Hepatic stellate cell (primary cell): ENCODE measurements around the gene TMEM44.
"Not testable (repeated sequence)": the region's sequence is repeated elsewhere in the genome, so short reads cannot be mapped to it uniquely, and the experiment has no call there.

Experiments used
- DNase-seq: peaks from one replicate; pipeline ENCODE4 v3.0.0; 2011; ENCODE audit warnings: low spot score

Gene TMEM44

DNA sequence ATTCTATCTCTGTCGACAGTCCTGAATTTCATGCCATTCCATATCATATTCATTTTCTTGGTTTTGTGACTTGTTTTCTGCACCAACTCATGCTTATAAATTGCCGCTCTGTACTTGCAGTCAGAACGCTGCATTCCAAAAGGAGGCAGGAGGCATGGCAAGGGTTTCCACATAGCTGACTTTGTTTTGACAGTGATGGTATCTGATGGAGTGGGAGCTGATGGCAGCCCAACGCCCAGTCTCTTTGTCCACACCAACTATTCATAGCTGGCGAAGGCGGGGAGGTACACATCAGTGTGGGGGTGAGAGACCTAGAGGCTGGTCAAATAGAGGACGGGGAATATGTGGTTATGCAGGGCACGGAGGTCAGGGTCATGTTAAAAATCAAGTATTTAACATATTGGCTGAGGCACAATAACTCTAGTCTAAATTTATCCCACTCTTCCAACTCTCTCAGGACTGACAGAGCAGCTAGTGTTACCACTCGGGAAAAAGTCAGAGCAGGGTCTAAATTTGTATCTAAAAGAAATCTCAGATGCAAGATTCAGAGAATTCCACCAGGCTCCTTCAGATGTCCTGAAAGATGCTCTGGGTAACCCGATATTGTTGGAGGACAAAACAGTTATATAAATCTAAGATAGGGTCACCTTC, 78.6 kb downstream of the TMEM44 start:
- DNase-seq = no peak

GRCh38 chr3:194552327-194552949, 80.8 kb downstream of the TMEM44 start:
- no peak for DNase-seq

GRCh38 chr3:194549853-194550252, 83.4 kb downstream of the TMEM44 start:
- no peak for DNase-seq

GRCh38 chr3:194548346-194549321, 84.6 kb downstream of the TMEM44 start:
- no peak for DNase-seq

GRCh38 chr3:194547042-194547441, 86.2 kb downstream of the TMEM44 start:
- no peak for DNase-seq

DNA sequence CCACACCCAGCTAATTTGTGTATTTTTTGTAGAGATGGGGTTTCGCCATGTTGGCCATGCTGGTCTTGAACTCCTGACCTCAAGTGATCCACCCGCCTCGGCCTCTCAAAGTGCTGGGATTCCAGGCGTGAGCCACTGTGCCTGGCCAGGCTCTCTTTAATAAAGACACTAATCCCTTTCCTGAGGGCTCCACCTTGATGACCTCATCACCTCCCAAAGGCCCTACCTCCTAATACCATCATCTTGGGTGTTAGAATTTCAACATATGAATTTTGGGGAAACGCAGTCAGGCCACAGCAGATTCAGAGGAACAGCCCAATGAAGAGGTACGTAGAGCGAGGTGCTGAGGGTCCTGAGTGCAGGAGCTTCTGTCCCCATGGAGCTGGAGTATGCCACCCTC, 87.7 kb downstream of the TMEM44 start:
- DNase-seq = not testable (repeated sequence)

DNA sequence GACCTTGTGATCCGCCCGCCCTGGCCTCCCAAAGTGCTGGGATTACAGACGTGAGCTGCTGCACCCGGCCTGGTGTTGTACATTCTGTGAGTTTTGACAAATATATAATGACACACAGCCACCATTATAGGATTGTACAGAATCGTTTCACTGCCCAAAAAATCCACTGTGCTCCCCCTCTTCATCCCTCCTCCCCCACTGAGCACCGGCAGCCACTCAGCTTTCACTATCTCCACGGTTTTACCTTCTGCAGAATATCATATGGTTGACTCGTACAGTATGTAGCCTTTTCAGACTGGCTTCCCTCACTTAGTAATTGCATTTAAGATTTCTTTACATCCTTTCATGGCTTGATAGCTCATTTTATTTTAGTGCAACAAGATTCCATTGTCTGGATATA, 89.7 kb downstream of the TMEM44 start:
- DNase-seq = no peak

- DNase-seq = no peak
These were observed 91.7 kb downstream of the TMEM44 start for GRCh38 chr3:194541483-194541882.

- no peak for DNase-seq
These were observed 92.8 kb downstream of the TMEM44 start for GRCh38 chr3:194540274-194540905.

DNA sequence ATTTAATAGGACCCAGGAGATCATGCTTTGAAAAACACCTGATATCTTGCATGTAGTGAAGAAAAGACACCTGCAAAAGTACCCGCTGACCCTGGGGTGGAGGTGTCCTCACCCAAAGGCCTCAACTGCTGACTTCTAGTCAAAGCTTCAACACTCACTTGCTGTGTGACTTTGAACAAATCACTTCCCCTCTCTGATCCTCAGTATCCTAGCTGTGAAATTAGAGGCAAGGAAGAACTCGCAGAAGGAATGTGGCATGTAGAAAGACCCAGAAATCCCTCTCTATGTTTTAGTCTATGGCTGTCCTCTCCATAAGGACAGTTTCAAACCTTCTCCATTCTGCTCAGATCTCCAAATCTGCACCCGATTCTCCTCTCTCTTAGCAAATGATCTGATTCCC, 93.7 kb downstream of the TMEM44 start:
- no peak for DNase-seq

DNA sequence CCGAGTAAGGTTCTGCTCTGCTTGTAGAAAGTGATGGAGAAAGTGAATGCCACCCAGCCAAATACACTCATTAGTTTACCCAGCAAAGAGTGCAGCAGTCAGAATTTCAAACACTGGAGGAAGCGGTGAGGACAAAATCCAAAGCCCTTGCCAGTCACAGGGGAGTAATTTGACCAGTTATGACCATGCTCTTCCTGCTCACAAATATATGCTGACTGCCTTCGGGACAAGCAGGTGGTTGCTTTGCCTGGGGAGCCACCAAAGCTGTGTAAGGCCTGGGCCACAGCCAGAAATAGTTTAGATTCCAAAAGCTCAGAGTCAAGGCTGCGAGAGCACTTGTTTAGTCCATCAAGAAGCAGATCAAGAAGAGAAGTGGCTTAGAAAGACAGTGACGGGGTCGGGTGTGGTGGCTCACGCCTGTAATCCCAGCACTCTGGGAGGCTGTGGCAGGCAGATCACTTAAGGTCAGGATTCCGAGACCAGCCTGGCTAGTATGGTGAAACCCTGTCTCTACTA, 95.4 kb downstream of the TMEM44 start:
- peak; percentile 52 for DNase-seq
